NCI-H2081 treated with DMSO at 0.1 percent for 48 hours (cell line): ENCODE data around the gene EFHD2.
"Not testable (repeated sequence)": the region's sequence is repeated elsewhere in the genome, so short reads cannot be mapped to it uniquely, and the experiment has no call there.

Experiments used
- DNase-seq: peaks from one replicate; lab custom pipeline; 2025; lab: John Stamatoyannopoulos, UW

The EFHD2 gene

GRCh38 chr1:15412175-15412800 is 2.6 kb downstream of the EFHD2 start:
- no peak for DNase-seq

GRCh38 chr1:15412843-15413242 is 3.2 kb downstream of the EFHD2 start:
- DNase-seq, result no peak

GRCh38 chr1:15413563-15414444 is 4.1 kb downstream of the EFHD2 start:
- DNase-seq, result no peak

GRCh38 chr1:15414445-15414983 is 4.8 kb downstream of the EFHD2 start:
- no peak for DNase-seq

- DNase-seq, result no peak
Measured at GRCh38 chr1:15417059-15417934, 7.6 kb downstream of the EFHD2 start.

GRCh38 chr1:15418806-15419515 is 9.3 kb downstream of the EFHD2 start:
- DNase-seq, result no peak

GRCh38 chr1:15420853-15421465 is 11.3 kb downstream of the EFHD2 start:
- DNase-seq, result no peak

- no peak for DNase-seq
Measured at GRCh38 chr1:15422871-15423270, 13.2 kb downstream of the EFHD2 start.

GRCh38 chr1:15423355-15424077 is 13.8 kb downstream of the EFHD2 start:
- no peak for DNase-seq

GRCh38 chr1:15424146-15424667 is 14.5 kb downstream of the EFHD2 start:
- peak; percentile 47 for DNase-seq

GRCh38 chr1:15424981-15425380 is 15.3 kb downstream of the EFHD2 start:
- no peak for DNase-seq

GRCh38 chr1:15425521-15425920 is 15.8 kb downstream of the EFHD2 start:
- no peak for DNase-seq

- no peak for DNase-seq
Measured at GRCh38 chr1:15425958-15426357, 16.3 kb downstream of the EFHD2 start.

GRCh38 chr1:15426492-15427279 is 17.0 kb downstream of the EFHD2 start:
- no peak for DNase-seq

- DNase-seq, result no peak
Measured at GRCh38 chr1:15427280-15427666, 17.6 kb downstream of the EFHD2 start.

- DNase-seq, result not testable (repeated sequence)
Measured at GRCh38 chr1:15428252-15428651, 18.6 kb downstream of the EFHD2 start.

- no peak for DNase-seq
Measured at GRCh38 chr1:15428815-15429435, 19.2 kb downstream of the EFHD2 start.

- DNase-seq, result no peak
Measured at GRCh38 chr1:15429701-15430149, 20.0 kb downstream of the EFHD2 start.
